HUES64 (cell line): ENCODE results near the gene UTP14C.

Experiments used
- H3K27ac ChIP-seq: 2 replicates; pipeline ENCODE4 v1.7.0; 2013; ENCODE audit warnings: low read depth, low read length, inconsistent platforms
- H3K27me3 ChIP-seq: 2 replicates; pipeline ENCODE4 v1.6.1; 2013; ENCODE audit warnings: mild to moderate bottlenecking, low read length; ENCODE audit not compliant: insufficient read depth
- H3K36me3 ChIP-seq: 2 replicates; pipeline ENCODE4 v1.6.1; 2013; ENCODE audit warnings: mild to moderate bottlenecking, low read length; ENCODE audit not compliant: insufficient read depth
- H3K4me1 ChIP-seq: 2 replicates; pipeline ENCODE4 v1.6.1; 2013; ENCODE audit warnings: mild to moderate bottlenecking, low read length, moderate library complexity; ENCODE audit not compliant: insufficient read depth
- H3K4me3 ChIP-seq: 2 replicates; pipeline ENCODE4 v1.5.1; 2013; ENCODE audit warnings: mild to moderate bottlenecking, low read length, moderate library complexity
- H3K9ac ChIP-seq: 2 replicates; pipeline ENCODE4 v1.6.1; 2013; ENCODE audit warnings: mild to moderate bottlenecking, low read depth, low read length
- H3K9me3 ChIP-seq: 2 replicates; pipeline ENCODE4 v1.6.1; 2013; ENCODE audit warnings: low read depth, low read length; ENCODE audit not compliant: insufficient read depth
- WGBS: fragments of 150-250, 120-280 bp; methylation state at CpG from one replicate; pipeline ENCODE4 v1.1.7; 2013; ENCODE audit warnings: missing lambda C conversion rate; 5-methylcytosine and 5-hydroxymethylcytosine counted together

The UTP14C gene

GRCh38 chr13:51995677-51996551 is 28.6 kb upstream of the UTP14C start:
- H3K27me3 ChIP-seq: no peaks in the 10 kb centered on the region
- no peak overlapping the region for H3K9ac ChIP-seq
- no peaks in the 10 kb centered on the region for H3K36me3 ChIP-seq
- 74% methylated on average over 9 of the region's 9 CpGs for WGBS
- H3K9me3 ChIP-seq: no peaks in the 10 kb centered on the region
- H3K27ac ChIP-seq: no peak overlapping the region
- no peak overlapping the region for H3K4me3 ChIP-seq
- H3K4me1 ChIP-seq: peaks cover 21% of the 10 kb centered on the region; the same call in 1 of the 2 replicates

DNA sequence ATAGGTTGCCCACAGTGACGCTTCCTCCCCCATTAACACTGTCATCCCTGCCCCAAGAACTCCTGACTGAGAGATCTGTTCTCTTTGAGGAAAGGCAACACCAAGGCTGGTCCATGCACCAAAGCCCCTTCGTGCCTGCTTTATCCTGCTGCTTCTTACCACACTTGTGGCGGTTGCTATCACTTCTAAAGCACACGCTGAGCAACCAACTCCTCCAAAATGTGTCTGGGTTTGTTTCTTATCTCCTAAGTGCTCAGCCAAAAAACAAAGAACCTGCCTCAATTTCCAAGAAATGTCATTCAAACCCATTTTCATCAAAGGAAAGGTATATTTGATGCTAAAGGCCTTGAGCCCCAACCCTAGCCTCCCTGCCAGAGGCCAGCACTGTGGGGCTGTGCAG is 27.9 kb upstream of the UTP14C start:
- 89% methylated on average over 4 of the region's 4 CpGs for WGBS
- H3K9ac ChIP-seq: no peak overlapping the region
- no peaks in the 10 kb centered on the region for H3K36me3 ChIP-seq
- peaks cover 24% of the 10 kb centered on the region for H3K4me1 ChIP-seq
- no peak overlapping the region for H3K27ac ChIP-seq
- H3K9me3 ChIP-seq: no peaks in the 10 kb centered on the region
- H3K27me3 ChIP-seq: no peaks in the 10 kb centered on the region
- H3K4me3 ChIP-seq: no peak overlapping the region

DNA sequence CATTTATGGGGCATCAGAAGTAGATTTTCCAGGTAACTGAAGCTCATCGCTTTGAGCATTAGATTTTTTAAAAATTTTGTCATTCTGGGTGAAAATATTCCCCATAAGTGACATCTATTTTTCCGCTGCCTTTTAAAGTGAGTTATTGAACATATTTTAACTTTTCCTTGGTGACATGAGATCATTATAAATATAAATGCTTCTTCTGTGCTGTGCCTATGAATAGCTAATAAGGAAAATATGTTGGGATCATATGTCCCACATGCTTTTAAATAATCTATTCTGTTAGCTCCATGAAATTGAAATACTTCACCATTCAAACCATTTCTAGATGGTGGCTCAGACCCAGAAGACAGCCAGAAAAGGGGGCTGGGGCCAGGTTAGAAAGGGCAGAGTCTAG is 27.3 kb upstream of the UTP14C start:
- Histone ChIP-seq H3K9ac (no peak overlapping the region), H3K36me3 (no peaks in the 10 kb centered on the region), H3K27ac (no peak overlapping the region), H3K27me3 (no peaks in the 10 kb centered on the region), H3K4me1 (peaks cover 24% of the 10 kb centered on the region), H3K9me3 (no peaks in the 10 kb centered on the region), H3K4me3 (no peak overlapping the region)
- 88% methylated on average over 1 of the region's 2 CpGs for WGBS

- Histone ChIP-seq H3K27me3 (no peaks in the 10 kb centered on the region), H3K4me3 (no peak overlapping the region), H3K9ac (no peak overlapping the region), H3K4me1 (peaks cover 24% of the 10 kb centered on the region), H3K27ac (no peak overlapping the region), H3K9me3 (no peaks in the 10 kb centered on the region), H3K36me3 (no peaks in the 10 kb centered on the region)
- WGBS: 63% methylated on average over 8 of the region's 8 CpGs
Measured at GRCh38 chr13:51997641-51998330, 26.7 kb upstream of the UTP14C start.

DNA sequence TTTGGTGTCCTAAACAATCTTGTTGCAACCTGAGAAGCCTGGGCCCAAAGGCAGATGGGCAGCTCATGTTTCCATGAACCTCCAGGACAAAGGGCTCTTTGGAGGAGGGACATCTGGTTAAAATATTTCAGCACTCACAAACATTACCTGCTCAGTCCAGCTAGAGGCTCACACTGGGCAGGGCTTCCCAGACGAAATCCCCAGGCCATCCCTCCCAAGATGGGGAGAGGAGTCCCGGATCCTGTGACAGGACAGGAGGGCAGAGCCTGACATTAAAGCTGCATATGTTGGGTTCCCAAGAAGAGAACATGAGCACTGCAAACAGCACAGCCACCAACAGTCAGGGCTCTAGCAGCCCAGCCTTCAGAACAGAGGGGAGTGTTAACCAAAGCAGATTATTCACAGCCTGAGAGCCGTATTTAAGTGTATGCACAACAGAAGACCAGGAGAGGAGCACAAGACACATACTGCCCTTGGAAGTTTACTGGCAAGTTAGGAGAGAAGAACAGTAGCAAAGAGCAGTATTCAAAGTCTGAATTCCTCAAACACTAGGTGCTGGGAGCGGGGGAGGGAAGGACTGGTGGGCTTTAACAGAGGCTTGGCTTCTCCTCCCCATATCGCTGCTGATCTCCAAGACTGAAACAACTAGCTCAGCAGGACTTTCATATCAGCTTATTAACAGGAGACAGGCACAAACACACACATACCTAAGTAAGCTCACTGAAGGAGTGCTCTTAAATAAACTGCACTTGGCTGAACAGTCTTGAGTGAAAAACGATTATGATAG is 25.6 kb upstream of the UTP14C start:
- Histone ChIP-seq H3K9me3 (no peaks in the 10 kb centered on the region), H3K4me3 (no peak overlapping the region), H3K27ac (no peak overlapping the region; the same call in 1 of the 2 replicates), H3K27me3 (no peaks in the 10 kb centered on the region), H3K36me3 (no peaks in the 10 kb centered on the region), H3K9ac (no peak overlapping the region), H3K4me1 (peaks cover 24% of the 10 kb centered on the region)
- 50% methylated on average over 6 of the region's 6 CpGs for WGBS

- Histone ChIP-seq H3K27ac (no peak overlapping the region), H3K4me1 (peaks cover 24% of the 10 kb centered on the region), H3K9ac (no peak overlapping the region), H3K27me3 (no peaks in the 10 kb centered on the region), H3K36me3 (no peaks in the 10 kb centered on the region), H3K9me3 (no peaks in the 10 kb centered on the region), H3K4me3 (no peak overlapping the region)
- 87% methylated on average over 13 of the region's 13 CpGs for WGBS
Measured at GRCh38 chr13:51999510-51999911, 25.0 kb upstream of the UTP14C start.

DNA sequence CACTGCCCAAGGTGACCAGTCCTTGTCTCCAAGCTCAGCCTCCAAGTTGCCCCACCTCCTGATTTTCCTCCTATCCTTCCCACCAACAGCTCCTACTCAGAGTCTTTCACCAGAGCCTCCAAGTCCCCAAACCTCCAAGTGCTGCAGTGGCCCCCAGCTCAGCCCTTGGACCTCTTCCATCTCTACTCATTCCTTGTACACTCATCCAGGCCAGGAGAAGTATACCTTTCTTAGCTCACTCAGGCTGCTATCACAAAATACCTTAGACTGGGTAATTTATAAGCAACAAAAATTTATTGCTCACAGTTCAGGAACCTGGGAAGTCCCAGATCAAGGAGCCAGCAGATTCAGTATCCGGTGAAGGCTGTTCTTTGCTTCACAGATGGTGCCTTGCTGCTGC is 24.6 kb upstream of the UTP14C start:
- WGBS: 85% methylated on average over 1 of the region's 1 CpG

GRCh38 chr13:52001120-52001731 is 23.3 kb upstream of the UTP14C start:
- no peaks in the 10 kb centered on the region for H3K9me3 ChIP-seq
- no peaks in the 10 kb centered on the region for H3K36me3 ChIP-seq
- 73% methylated on average over 3 of the region's 3 CpGs for WGBS
- H3K4me1 ChIP-seq: peaks cover 24% of the 10 kb centered on the region
- H3K9ac ChIP-seq: no peak overlapping the region
- no peak overlapping the region for H3K27ac ChIP-seq
- H3K27me3 ChIP-seq: no peaks in the 10 kb centered on the region
- H3K4me3 ChIP-seq: no peak overlapping the region

More for the DNA sequence above, 24.6 kb upstream of the UTP14C start:
- H3K27me3 ChIP-seq: no peaks in the 10 kb centered on the region
- no peaks in the 10 kb centered on the region for H3K9me3 ChIP-seq
- H3K4me3 ChIP-seq: no peak overlapping the region
- H3K4me1 ChIP-seq: peaks cover 24% of the 10 kb centered on the region
- no peaks in the 10 kb centered on the region for H3K36me3 ChIP-seq
- no peak overlapping the region for H3K27ac ChIP-seq
- no peak overlapping the region for H3K9ac ChIP-seq

DNA sequence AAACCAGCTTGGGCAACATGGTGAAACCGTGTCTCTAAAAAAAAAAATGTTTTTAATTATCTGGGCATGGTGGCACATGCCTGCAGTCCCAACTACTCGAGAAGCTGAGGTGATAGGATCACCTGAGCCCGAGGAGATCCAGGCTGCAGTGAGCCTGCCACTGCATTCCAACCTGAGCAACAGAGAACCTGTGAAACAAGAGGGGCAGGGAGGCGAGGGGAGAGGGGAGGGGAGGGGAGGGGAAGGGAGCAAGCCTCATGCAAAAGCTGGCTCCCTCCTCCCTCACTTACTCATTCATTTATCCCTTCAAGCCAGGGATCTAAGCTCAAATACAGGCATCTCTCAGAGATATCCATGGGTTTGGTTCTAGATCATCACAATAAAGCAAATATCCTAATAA is 22.1 kb upstream of the UTP14C start:
- H3K9ac ChIP-seq: no peak overlapping the region
- no peaks in the 10 kb centered on the region for H3K27me3 ChIP-seq
- H3K4me3 ChIP-seq: no peak overlapping the region
- no peak overlapping the region for H3K27ac ChIP-seq
- 60% methylated on average over 3 of the region's 4 CpGs for WGBS
- peaks cover 24% of the 10 kb centered on the region for H3K4me1 ChIP-seq
- no peaks in the 10 kb centered on the region for H3K9me3 ChIP-seq
- no peaks in the 10 kb centered on the region for H3K36me3 ChIP-seq

- H3K9ac ChIP-seq: no peak overlapping the region
- H3K9me3 ChIP-seq: no peaks in the 10 kb centered on the region
- no peaks in the 10 kb centered on the region for H3K36me3 ChIP-seq
- no peak overlapping the region for H3K27ac ChIP-seq
- H3K4me1 ChIP-seq: peaks cover 14% of the 10 kb centered on the region
- H3K27me3 ChIP-seq: no peaks in the 10 kb centered on the region
- WGBS: 87% methylated on average over 4 of the region's 4 CpGs
- no peak overlapping the region for H3K4me3 ChIP-seq
Measured at GRCh38 chr13:52003541-52003940, 20.9 kb upstream of the UTP14C start.
